Epithelial cell of esophagus (primary cell): ENCODE measurements around the gene IGHMBP2.

Experiments
- DNase-seq: peaks from one replicate; pipeline ENCODE4 v3.0.0; 2010; ENCODE audit warnings: low read depth
- H3K4me3 ChIP-seq: 2 replicates; pipeline ENCODE4 v1.5.1; 2011; ENCODE audit warnings: mild to moderate bottlenecking, low read length, control low read depth
- CTCF ChIP-seq: IDR thresholded peaks from 2 replicates; pipeline ENCODE4 v1.5.1; 2011; ENCODE audit warnings: low read depth, mild to moderate bottlenecking, low read length, control low read depth, inconsistent platforms; ENCODE audit not compliant: insufficient read depth; ENCODE audit errors: missing control alignments

The IGHMBP2 gene

GRCh38 chr11:68862421-68862820, 41.3 kb upstream of the IGHMBP2 start:
- TF ChIP-seq CTCF: no peak
- no peak for DNase-seq
- no peak overlapping the region for H3K4me3 ChIP-seq

GRCh38 chr11:68863553-68864265, 40.0 kb upstream of the IGHMBP2 start:
- H3K4me3 ChIP-seq: no peak overlapping the region
- no peak for DNase-seq
- no peak for TF ChIP-seq CTCF

- H3K4me3 ChIP-seq: no peak overlapping the region
- TF ChIP-seq CTCF: no peak
- no peak for DNase-seq
These were observed 38.5 kb upstream of the IGHMBP2 start for GRCh38 chr11:68865241-68865640.

- no peak for TF ChIP-seq CTCF
- H3K4me3 ChIP-seq: no peak overlapping the region
- DNase-seq: no peak
These were observed 36.6 kb upstream of the IGHMBP2 start for GRCh38 chr11:68867066-68867465.

- H3K4me3 ChIP-seq: no peak overlapping the region
- TF ChIP-seq CTCF: no peak
- DNase-seq: no peak
These were observed 35.4 kb upstream of the IGHMBP2 start for GRCh38 chr11:68868221-68868835.

GRCh38 chr11:68870470-68870869, 33.2 kb upstream of the IGHMBP2 start:
- DNase-seq: no peak
- peak overlapping the region; percentile 43 for H3K4me3 ChIP-seq

More at GRCh38 chr11:68870470-68870869, 33.2 kb upstream of the IGHMBP2 start:
- no peak for TF ChIP-seq CTCF
